Glomerular visceral epithelial cell (primary cell): ENCODE data around the gene EZR.
A peak's percentile ranks its signal among the peaks of the same experiment; 100 is the strongest.

Source experiments
- DNase-seq: peaks from one replicate; pipeline ENCODE4 v3.0.0-alpha.2; 2016; ENCODE audit errors: extremely low spot score

Gene EZR

GRCh38 chr6:158817728-158818580, 1.2 kb downstream of the EZR start:
- peak; percentile 89 for DNase-seq

- peak; percentile 53 for DNase-seq
Measured at GRCh38 chr6:158816803-158817727, 2.1 kb downstream of the EZR start.

- peak; percentile 51 for DNase-seq
Measured at GRCh38 chr6:158816329-158816728, 2.8 kb downstream of the EZR start.

- no peak for DNase-seq
Measured at GRCh38 chr6:158815907-158816306, 3.3 kb downstream of the EZR start.

GRCh38 chr6:158815379-158815724, 3.8 kb downstream of the EZR start:
- peak; percentile 53 for DNase-seq

- no peak for DNase-seq
Measured at GRCh38 chr6:158813032-158813431, 6.1 kb downstream of the EZR start.

- DNase-seq: no peak
Measured at GRCh38 chr6:158812611-158813010, 6.6 kb downstream of the EZR start.

GRCh38 chr6:158810155-158811095, 8.7 kb downstream of the EZR start:
- peak; percentile 46 for DNase-seq

GRCh38 chr6:158808941-158809678, 10.1 kb downstream of the EZR start:
- DNase-seq: peak; percentile 57

- no peak for DNase-seq
Measured at GRCh38 chr6:158808442-158808833, 10.7 kb downstream of the EZR start.

- DNase-seq: no peak
Measured at GRCh38 chr6:158807515-158808441, 11.4 kb downstream of the EZR start.

- no peak for DNase-seq
Measured at GRCh38 chr6:158805698-158806377, 13.3 kb downstream of the EZR start.

- DNase-seq: no peak
Measured at GRCh38 chr6:158804207-158804606, 15.0 kb downstream of the EZR start.

GRCh38 chr6:158803733-158804143, 15.4 kb downstream of the EZR start:
- DNase-seq: peak; percentile 39

- DNase-seq: no peak
Measured at GRCh38 chr6:158801655-158802294, 17.4 kb downstream of the EZR start.

GRCh38 chr6:158799051-158799792, 19.9 kb downstream of the EZR start:
- DNase-seq: peak; percentile 88

- DNase-seq: no peak
Measured at GRCh38 chr6:158798311-158798710, 20.9 kb downstream of the EZR start.
